K562 treated with DMSO at 1 percent for 48 hours (cell line): ENCODE measurements around the gene VRK2. TPM values are rescaled to one million over a fixed set of nuclear protein-coding genes. Genes with fewer than 3 reads are reported as not detected.

Source experiments
- total RNA-seq: library from RNA; unstranded; fragments of 300-600 nt; gene quantifications from 2 replicates; pipeline ENCODE4 v1.2.3, GENCODE V29; 2022; ENCODE audit warnings: low replicate concordance; ENCODE audit errors: extremely low read depth

VRK2 gene
- total RNA-seq, result not detected in 2 replicates

DNA sequence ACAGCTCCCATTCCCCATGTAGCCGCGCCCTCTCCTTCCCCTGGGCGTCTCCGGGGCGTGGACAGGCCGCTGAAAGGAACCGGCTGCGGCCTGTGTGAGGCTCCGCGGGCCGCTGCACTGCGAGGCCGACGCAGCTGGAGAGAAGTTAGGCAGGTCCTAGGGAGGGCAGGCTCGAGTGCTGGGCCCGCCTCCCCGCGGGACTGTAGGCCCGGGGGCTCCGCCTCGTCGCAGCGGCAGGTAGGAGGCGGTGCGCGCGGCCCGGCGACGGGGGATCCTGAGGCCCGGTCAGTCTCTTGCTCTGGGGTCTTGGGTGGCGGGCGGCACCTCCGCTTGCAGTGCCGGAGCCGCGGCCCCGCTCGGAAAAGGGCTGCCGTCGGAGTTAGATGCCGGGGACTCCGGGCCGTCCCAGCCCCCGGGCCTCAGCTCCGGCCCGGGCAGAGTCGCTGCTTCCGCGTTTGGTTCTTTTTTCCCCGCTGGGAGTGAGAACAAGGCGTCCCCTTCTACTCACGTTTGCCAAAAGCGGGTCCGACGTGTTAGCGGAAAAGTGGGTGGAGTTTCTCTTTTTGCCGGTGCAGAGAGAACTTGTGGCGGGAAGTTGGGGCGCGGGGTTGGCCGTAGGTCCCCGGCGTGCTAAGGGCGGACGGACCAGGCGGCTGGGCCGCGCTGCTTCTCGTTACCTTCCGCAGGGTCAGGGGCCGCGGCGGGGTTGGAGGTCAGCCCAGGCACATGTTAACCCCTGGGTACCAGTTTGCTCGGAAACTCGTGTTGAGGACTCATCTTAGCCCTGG, at the start of gene VRK2:
TSS of gene VRK2 (plus strand) at position 222 of the 788 bp plus-strand sequence. CDS start 2,026 bp downstream, outside the sequence.

Other genes with a start within 250 kb of the VRK2 start
- gene FANCL, start 194.5 kb downstream of the VRK2 start, total RNA-seq, result not detected in 2 replicates